Epidermal melanocyte (primary cell): Measurements from ENCODE around the gene QKI.
"Not testable (repeated sequence)": the region's sequence is repeated elsewhere in the genome, so short reads cannot be mapped to it uniquely, and the experiment has no call there.

Source experiments
- DNase-seq: peaks from one replicate; pipeline ENCODE4 v3.0.0; 2011; ENCODE audit warnings: low spot score; ENCODE audit not compliant: insufficient read length

The QKI gene

DNA sequence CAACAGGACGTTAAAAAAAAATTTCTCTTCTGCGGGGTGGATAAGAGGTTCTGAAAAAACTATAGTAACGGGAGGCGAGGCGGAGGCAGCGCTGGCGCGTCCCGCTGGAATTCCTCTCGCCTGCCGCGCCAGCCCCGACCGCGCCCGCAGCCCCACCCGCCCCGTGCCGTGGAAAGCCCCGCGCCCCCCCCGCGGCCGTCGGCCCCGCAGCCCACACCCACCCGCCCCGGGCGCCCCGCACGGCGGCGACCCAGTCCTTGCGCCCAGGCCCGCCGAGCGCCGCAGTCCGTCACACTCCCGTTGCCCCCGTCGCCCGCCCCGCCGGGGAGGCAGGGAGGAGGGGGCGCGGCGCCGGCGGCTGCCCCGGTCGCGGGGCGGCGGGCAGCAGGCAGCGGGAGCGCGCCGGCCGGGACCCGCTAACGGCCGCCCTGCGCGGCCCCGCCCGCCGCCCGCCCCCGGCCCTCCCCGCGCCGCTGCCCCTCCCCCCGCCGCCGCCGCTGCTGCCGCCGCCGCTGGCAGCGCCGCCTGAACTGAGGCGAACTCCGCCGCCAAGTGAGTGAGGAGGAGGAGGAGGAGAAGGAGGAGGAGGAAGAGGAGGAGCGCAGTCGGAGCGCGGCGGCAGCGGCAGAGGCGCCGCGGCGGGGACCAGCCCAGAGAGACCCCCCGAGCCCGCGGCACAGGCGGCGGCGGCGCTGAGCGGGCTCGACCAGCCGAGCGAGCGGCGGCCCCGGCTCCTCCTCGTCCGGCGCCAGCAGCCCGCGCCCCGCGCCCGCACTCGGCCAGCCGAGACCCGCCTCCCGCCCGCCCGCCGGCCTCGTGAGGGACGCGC, at the start of gene QKI:
QKI (plus strand) TSS at position 602 of the 829 bp plus-strand sequence. CDS start 476 bp downstream, outside the sequence.
- no peak for DNase-seq

DNA sequence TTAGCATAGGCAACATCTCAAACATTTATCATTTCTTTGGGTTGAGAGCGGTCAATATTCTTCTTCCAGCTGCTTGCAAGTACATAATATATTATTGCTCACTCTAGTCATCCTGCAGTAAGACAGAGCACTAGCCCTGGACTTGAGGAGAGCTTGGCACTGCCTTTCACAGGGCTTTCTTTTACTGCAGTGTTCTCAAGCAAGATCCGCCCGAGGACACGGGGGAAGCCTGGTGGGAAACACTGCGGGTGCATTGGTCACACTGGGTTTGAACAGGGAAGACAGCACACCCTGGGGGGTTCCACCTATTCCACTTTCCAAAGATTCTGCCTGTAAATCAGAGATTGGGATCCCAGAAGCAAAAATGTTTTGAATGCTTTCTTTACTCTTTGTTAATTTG, 48.2 kb upstream of the QKI start:
- no peak for DNase-seq

DNA sequence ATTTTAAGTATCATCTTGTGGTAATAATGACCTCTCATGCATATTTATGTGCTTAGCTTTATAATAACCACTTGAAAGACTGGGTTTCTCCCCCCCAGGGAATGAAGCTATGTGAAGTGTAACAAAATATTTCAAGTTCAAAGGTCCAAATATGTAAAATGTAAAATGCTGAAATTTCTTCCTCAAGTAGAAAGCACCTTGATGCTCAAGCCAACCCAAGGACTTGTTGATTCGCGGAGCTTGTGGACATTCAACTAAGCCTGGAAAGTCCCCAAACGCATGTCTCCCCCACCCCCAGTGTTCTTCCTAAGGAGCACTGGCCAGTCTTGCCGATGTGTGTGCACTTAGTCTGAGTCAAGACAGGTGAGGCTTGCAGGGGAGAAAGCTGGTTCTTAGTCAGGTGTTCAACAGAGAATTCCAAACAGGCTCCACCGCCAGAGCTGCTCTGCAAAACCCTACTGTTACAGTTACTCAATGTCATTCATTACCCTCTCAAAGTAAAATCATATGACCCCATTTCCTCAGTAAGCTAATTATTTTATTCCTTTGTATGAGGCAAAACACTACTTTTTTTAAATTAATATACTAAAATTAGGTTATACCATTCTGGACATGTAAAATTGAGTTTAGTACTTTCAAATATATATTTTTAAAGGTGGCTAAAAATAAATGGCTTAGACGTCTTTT, 46.9 kb upstream of the QKI start:
- DNase-seq = no peak

DNA sequence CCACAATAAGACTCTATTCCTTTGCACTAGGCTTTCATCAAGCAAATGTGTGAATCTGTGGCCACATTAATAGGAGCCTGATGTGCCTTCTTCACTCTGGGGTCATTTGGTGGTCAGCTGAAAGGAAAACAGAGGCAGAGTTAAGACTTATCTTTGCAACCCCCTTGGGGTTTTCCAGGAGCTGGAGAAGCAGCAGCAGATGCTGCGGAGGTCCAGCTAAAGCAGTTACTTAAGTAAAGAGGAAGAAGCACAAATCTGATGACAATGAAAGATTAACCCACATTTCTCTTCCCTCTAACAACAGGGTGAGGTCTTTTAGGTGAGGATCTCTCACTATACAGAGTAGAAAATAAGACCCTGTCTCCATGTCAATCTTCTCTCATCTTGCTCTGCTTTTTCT, 45.4 kb upstream of the QKI start:
- DNase-seq = no peak

DNA sequence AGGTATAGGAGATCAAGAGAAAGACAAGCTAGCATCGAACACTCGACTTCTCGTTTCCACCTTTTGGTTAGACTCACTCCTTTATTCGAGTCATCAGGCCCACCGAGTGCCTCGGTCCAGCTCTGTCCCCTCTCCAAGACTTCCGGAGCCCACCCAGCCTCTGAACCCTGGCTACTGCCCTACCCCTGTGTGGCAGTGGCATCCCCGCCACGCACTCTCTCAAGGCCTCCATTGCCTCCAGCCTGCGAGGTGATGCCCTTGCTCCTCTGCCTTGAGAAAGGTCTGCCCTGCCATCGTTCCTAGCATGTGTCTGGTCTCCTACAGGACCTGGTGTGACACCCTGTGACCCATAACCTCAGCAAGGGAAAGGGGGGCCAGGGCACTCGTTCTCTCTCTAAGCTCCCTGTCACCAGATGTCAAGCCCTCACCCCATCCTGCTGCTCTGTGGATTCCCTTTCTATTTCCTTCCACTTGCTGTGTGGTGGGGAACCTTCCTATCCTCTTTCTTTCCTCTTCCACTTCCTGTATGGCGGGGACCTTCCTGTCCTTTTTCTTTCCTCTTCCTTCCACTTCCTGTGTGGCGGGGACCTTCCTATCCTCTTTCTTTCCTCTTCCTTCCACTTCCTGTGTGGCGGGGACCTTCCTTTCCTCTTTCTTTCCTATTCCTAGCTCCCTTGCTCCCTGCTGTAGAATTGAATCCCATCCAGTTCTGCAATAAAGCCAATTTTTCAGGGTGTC, 44.7 kb upstream of the QKI start:
- no peak for DNase-seq

DNA sequence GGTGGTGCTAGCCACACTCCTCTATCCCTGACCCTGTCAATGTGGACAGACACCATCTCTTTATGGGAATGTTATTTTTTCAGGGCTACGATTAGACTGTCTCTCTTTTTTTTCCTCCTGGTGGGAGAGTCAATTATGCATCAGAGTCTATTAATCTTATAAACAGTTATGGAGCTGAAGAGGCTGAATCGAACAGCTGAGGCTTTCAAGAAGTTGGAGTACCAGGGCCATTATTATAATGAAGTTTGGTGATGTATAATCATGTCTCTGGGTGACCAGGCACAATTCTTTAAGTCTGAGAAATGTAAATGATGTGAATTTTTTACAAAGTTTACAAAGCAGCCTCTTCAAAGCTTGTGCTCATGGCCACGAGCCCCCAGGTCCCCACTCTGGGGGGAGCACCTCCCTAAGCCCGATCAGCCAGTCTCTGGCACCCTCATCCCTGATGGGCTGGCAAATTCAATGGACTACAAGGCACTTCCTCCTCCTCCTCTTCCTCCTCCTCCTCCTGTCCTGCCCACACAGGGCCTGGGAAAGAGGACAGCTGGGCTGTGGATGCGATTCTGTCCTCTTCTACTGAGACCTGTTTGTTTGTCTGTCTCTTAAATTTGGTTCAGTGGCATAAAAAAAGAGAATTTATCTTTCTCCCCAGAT, 43.9 kb upstream of the QKI start:
- DNase-seq = no peak

DNA sequence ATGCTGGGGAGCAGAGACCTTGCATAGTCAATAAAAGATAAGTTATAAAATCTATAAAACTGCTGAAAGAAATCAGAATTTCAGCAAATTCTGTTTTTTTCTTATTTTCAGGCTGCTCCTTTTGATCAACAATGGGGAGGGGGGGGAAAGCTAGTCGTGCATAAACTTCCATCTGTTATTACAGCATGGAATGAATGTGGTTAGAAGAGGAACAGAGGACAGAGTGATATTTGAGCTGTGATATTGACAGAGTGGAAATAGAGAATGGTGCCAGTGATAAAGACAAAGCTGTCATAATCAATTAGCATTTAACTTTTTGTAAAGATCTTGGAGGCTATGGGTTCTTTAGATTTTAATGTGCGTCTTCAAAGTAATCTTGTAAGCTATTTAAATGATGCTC, 43.4 kb upstream of the QKI start:
- no peak for DNase-seq

DNA sequence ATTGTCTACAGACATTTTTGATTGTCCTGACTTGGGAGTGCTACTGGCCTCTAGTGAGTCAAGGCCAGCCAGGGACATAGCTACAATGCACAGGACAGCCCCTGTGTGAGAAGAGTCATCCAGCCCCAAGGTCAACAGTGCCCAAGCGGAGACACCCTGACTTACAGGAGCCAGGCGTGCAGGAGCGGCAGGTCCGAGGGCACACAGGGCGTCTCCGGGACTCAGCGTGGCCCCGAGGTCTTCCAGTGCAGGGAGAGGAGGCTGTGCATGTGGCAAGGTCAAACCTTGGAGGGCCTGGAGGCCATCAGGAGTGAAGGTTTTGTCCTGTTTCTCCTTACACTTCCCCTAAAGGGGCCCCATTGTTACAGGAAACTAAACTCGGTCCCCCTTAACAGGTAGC, 41.3 kb upstream of the QKI start:
- DNase-seq = no peak

DNA sequence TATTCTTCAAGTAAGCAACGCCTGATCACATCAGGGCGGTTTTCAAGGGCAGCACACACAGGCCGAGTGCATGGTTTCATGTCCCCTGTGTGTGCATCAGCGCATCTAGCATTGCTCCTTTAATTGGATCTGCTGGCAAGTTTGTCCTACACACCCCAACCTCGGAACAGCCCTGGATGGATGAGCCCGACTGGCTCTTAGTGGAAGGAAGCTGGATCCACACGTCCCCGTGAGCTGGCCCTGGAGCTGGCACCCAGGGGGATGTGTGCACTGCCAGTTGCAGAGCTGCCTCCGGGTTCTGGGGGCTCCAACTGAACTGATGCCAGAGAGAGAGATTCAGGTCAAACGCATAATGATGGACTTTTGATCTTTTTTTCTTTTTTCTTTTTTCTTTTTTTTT, 39.2 kb upstream of the QKI start:
- no peak for DNase-seq

DNA sequence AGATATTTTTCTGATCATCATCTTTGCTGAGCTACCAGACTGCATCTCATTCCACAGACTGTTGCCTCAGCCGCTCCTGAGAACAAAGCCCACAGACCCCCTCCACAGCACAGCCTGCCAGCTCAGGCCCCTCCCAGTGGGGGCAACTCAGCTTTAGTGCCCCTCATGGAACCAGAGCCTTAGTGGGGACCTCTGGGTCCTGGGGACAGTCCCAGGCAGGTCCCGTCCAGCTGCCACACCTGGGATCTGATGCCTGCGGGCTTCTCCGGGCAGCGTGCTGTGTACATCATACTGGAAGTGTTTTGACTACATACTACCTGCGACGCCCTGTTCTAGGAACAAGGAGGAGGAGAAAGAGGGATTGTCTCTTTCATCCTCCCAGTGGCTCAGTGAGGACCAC, 38.3 kb upstream of the QKI start:
- DNase-seq = no peak

DNA sequence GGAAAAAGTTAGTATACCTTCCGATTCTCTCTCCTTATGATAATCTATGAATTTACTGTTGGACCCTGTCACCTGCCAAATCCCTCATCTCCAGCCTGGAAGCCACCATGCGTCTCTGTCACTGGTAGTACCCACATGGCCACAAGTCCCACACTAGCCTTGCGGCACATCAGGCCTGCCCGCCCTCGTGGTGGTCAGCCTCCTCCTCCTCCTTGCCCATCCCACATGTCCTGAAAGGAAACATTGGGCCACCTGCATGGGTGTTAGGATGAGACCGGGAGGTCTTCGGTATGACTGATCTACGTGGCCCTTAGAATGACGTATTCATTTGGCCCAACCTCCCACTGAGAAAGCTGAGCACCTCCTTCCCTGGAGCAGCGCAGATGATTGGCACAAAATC, 37.0 kb upstream of the QKI start:
- no peak for DNase-seq

DNA sequence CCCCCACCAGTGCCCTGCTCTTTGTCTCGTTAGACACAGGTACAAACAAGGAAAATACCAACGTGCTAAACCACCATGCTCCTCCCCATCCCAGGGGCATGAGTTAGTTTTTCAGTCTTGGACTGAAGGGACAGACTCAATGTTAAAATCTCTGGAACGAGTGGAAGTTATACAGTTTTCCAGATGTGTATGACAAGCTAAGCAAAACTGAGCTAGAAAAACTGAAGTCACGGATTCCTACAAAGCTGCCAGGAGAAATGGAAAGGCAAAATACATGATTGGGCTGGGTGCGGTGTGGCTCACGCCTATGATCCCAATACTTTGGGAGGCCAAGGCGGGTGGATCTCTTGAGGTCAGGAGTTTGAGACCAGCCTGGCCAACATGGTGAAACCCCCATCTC, 34.3 kb upstream of the QKI start:
- DNase-seq = no peak

DNA sequence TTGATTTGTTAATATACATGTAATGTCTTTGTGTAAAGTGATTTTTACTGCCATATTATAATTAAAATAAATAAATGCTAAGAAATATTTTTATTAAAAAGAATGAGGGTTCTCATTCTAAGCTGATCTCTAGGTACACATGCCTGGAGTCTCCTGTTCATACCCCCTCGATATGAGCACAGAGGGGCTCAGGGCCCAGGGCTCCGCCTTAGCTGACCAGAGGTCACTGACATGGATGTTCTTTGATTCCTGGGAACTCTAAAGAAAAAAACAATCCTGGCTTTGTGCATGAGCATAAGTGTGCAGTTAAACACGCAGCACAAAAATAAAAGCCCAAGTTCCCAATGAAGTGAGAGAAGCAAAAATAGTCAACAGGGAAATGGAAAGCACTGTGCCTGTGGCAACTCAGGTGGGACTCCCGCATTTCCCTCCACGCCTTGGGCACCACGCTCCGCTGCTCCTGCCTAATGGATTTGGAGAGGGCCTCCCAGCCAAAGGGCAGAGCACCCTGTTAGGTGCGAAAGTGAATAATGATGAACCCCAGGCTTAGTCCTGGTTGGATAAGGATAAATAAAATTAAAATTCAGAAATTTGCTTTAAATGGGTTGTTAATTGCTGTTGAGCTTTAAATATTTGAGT, 33.3 kb upstream of the QKI start:
- no peak for DNase-seq

DNA sequence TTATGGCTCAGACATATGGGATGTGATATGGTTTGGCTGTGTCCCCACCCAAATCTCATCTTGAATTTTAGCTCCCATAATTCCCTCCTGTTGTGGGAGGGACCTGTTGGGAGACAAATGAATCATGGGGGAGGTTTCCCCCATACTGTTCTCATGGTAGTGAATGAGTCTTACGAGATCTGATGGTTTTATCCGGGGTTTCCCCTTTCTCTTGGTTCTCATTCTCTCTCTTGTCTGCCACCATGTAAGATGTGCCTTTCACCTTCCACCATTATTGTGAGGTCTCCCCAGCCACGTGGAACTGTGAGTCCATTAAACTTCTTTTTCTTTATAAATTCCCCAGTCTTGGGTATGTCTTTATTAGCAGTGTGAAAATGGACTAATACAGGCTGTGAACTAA, 31.1 kb upstream of the QKI start:
- not testable (repeated sequence) for DNase-seq

DNA sequence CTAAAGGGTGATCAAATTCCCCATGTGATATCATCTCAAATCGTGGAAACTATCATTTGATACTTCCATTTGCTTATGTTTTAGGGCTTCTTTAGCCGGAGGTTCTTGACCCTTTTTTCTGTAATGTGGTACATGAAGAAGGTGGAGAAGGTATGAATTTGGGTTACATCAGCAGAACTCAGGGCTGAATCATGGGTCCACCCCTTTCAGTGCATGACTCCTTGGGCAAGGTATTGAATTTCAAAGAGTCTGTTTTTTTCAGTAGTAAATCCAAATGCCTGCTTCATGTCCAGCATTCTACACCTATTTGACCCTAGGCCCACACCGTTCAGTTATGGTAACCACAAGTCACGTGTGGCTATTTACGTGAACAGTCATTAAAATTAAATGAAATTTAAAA, 30.6 kb upstream of the QKI start:
- no peak for DNase-seq

DNA sequence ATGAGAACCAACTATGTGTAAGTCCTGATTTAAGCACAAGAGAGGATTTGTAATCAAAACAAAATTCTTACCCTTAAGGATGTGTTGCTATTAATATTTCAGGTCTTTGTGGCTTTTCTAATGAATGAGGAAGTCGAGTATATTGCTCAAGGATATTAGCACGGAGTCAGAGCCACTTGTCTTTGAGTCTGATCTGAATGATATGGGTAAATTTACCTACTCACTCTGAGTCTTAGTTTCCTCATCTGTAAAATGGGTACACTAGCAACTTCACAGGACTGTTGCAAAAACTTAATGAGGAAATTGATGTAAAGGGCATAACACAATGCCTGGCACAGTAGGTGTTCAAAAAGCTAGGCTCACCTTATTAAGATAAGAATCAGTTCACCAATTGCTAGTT, 30.0 kb upstream of the QKI start:
- no peak for DNase-seq

DNA sequence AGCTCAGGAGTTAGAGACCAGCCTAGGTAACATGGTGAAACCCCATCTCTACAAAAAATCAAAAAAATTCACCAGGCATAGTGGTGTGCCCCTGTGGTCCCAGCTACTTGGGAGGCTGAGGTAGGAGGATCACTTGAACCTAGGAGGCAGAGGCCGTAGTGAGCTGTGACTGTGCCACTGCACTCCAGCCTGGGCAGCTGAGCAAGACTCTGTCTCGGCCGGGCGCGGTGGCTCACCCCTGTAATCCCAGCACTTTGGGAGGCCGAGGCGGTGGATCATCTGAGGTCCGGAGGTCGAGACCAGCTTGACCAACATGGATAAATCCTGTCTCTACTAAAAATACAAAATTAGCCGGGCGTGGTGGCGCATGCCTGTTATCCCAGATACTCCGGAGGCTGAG, 29.0 kb upstream of the QKI start:
- not testable (repeated sequence) for DNase-seq

DNA sequence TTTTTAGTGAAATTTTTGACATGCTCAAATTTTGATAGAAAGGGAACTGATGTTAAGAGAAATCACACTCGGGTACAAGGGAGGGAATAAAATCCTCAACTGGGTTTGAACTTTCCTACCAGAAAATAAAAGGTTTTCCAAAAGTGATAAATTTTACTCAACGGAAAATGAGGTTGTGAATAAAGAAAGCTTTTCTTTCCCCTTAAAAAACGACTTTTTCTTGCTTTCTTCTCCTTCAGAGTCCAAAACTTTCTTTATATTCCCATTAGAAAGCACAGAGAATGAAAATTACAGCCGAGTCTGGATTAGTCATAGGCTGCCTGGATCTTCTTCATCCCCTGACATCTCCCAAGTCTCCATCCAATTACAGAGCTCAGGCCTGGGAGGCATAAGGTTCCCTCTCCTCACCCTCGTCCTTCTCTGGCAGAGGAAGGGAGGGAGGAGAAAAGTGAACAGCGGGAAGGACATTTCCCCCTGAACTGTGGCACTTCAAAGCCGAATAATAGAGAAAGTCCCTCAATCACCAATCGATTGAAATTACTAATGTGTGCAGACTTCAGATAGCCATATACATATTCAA, 28.1 kb upstream of the QKI start:
- no peak for DNase-seq

DNA sequence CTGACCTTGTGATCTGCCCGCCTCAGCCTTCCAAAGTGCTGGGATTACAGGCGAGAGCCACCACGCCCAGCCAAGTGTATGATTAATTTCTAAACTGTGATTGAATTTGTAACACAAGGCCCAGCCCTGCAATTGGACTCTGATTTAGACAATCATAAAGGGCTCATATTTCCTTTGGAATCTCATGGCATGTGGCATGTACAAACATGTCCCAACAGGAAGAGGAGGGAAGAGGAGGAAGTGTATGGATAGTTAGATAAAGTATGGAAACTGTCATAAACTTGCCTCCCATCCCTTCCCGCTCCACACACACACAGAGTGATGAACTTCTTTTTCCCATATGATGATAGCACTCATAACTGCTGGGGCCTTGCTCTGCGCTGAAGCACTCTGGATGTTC, 27.2 kb upstream of the QKI start:
- DNase-seq = no peak

DNA sequence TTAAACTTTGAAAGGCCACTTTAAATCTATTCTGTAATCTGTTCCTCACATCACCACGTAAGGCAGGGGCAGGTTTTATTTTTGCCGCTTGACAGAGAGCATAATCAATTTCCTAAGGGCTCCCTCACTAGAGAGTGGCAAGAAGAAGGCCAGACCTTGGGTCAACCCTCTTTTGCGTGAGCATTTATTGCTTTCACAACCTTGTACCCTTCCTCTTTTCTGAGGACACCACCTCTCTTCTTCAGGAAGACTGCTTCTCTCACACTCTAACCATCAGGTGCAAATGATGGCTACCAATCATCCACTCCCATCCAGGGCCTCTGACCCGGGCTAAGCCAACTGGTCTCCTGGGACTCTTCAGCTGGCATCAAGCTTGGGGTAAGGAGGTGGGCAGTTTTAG, 25.2 kb upstream of the QKI start:
- DNase-seq = no peak

DNA sequence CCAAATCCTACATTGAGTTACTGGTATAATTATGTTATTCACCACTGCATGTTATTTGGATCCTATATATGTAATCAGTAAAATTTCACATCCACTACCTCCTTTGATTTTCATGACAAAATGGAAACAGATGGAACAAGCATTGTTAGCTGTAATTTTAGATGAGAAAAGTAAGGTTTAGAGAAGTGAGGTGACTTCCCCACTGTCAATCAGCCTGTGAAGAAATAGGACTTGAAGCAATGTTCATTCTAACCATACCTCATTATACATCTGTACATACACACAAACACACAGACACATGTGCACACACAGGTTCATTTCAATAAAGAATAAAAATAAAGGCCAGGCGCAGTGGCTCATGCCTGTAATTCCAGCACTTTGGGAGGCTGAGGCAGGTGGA, 23.7 kb upstream of the QKI start:
- no peak for DNase-seq
